Adrenal gland (tissue), 12 donors: ENCODE measurements around the gene IBA57. TPM values are rescaled to one million over a fixed set of nuclear protein-coding genes. Genes with fewer than 3 reads are reported as not detected.
A peak's percentile ranks its signal among the peaks of the same experiment; 100 is the strongest.
"Not testable (repeated sequence)": the region's sequence is repeated elsewhere in the genome, so short reads cannot be mapped to it uniquely, and the experiment has no call there.

Source experiments
- DNase-seq, 7 donors: peaks; one replicate each; pipeline ENCODE4 v3.0.0-alpha.2; 2019 to 2020
- H3K27ac ChIP-seq, 5 donors: fragments of 200-600 bp; sonication (generic) in 4 of 5; 1 replicate in 3 of 5; 2 replicates in 2 of 5; pipeline versions ENCODE4 v1.5.1 to v1.8.0; 2016 to 2020; ENCODE audit warnings: mild to moderate bottlenecking in 1 of 5
- H3K27me3 ChIP-seq: fragments of 200-600 bp; 2 replicates; pipeline ENCODE4 v1.8.0; 2021
- H3K36me3 ChIP-seq, 2 donors: fragments of 200-600 bp; replicated peaks in 1 of 2; 1 replicate in 1 of 2; 2 replicates in 1 of 2; pipeline versions ENCODE4 v1.5.1 to v1.8.0; 2018 to 2022
- H3K4me1 ChIP-seq, 2 donors: fragments of 200-600 bp; replicated peaks in 1 of 2; 1 replicate in 1 of 2; 2 replicates in 1 of 2; pipeline versions ENCODE4 v1.5.1 to v1.8.0; 2018 to 2021
- H3K4me3 ChIP-seq, 4 donors: fragments of 200-600 bp; sonication (generic) in 3 of 4; one replicate each; pipeline ENCODE4 v1.5.1; 2016 to 2018
- H3K9me3 ChIP-seq, 3 donors: fragments of 200-600 bp; sonication (generic) in 1 of 3; replicated peaks in 1 of 3; 1 replicate in 2 of 3; 2 replicates in 1 of 3; pipeline versions ENCODE4 v1.5.1 to v1.8.0; 2016 to 2021
- POLR2A ChIP-seq, 2 donors: fragments of 450-650 bp; IDR thresholded peaks; one replicate each; pipeline ENCODE4 v1.6.1; 2017; ENCODE audit warnings: antibody characterized with exemption in 2 of 2, mild to moderate bottlenecking in 2 of 2, moderate library complexity in 1 of 2
- WGBS, 4 donors: extraction: QIAGEN DNeasy Blood & Tissue Kit in 2 of 4; methylation state at CpG; one replicate each; pipeline versions ENCODE4 v1.1.5 to v1.1.7; 2013 to 2017; 5-methylcytosine and 5-hydroxymethylcytosine counted together
- intact Hi-C, 2 donors: fragments of 100-400 bp; cut with DNase I; formaldehyde crosslinking; loops; one replicate each; pipeline versions ENCODE4 v1.14.1 to v1.15.0; 2022 to 2023
- polyA plus RNA-seq, 3 donors: library from polyadenylated mRNA; stranded (reverse); fragments of 200-250 nt in 2 of 3; fragments of 350-450 nt in 1 of 3; fragmentation: Illumina TruSeq in 1 of 3; extraction: RNeasy Lipid Tissue Mini Kit (QIAGEN cat#74804) in 1 of 3; gene quantifications; one replicate each; pipeline ENCODE4 v1.2.3, GENCODE V29; 2013 to 2014
- total RNA-seq, 9 donors: library from RNA; depleted of rRNA in 4 of 9; stranded (reverse); fragments of >200 nt in 4 of 9; fragments of 120-200 nt in 1 of 9; fragmentation: NEBNext Ultra II Directional in 1 of 9; extraction: Animal tissue kit (Norgen Biotek cat#: 25700) in 1 of 9; gene quantifications; one replicate each; pipeline versions ENCODE4 v1.1.0 to v1.2.4, GENCODE V29; 2013 to 2023
- TF ChIP-seq, protein P1 (sequence below), 6 experiments: fragments of 450-650 bp in 4 of 6; fragments of 200-600 bp in 2 of 6; sonication (generic) in 1 of 6; IDR thresholded peaks; 1 replicate in 5 of 6; 2 replicates in 1 of 6; pipeline versions ENCODE4 v1.5.1 to v1.8.0; 2016 to 2021; ENCODE audit warnings: antibody characterized with exemption in 6 of 6, mild to moderate bottlenecking in 2 of 6, moderate library complexity in 1 of 6
- donor health status: healthy with polysubstance abuse.
- donor health status: Bipolar disorder and iron deficiency.
- donor health status: DM: yes; HTN: yes; CAD: no.
- donor health status: DM: no; HTN: no; CAD: no.
- donor health status: DM: no; HTN: no; CAD: no.
- donor health status: DM: yes; HTN: yes; CAD: no.

IBA57 gene
- total and polyA plus RNA-seq, 12 donors: 1.4 to 40.6 (median 13.0) TPM

DNA sequence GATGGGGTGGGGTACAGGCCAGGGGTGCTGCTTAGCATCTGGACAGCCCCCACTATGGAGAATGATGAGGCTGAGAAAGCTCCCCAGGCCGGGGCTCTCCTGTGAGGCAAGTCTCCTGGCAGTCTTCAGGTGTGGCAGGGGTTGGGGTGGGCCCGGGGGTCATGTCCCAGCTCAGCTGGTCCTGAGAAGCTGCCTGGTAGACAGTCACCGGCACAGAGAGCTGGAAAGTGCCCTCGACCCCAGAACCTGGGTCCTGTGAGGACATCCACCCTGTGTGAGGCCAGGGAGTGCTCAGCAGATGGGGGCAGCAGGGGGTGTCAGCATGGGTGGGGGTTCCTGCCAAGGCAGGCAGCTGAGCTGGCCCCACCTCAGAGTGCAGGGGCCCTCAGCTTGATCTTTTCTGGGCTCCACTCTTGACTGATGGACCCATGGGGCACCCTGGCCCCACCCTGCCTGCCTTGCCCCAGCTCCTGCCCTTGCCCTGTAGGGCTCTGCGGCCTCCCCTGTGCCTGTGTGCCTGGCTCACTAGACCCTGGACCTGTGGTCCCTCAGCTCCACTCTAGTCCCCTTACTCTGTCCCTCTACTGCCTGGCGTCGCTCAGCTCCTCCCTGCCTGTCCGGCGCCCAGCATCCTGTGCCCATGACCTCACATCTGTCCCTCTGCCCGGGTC is 5.8 kb downstream of the IBA57 start:
- H3K9me3 ChIP-seq: no peaks in the 10 kb centered on the region
- peaks cover 0 to 4% of the 10 kb centered on the region in 2 donors for H3K36me3 ChIP-seq
- DNase-seq: no peak
- H3K4me3 ChIP-seq: no peak overlapping the region
- intact Hi-C loops: loop anchor here in 1 of 2 donors (5.0 kb wide), 1 partner anchor 36 kb away; the partner anchor contains the start of gene OBSCN
- H3K4me1 ChIP-seq: peaks cover 0 to 8% of the 10 kb centered on the region in 2 donors
- 76 to 81% (median 79%) methylated on average over 7 to 10 of the region's 10 CpGs for WGBS, 4 donors
- TF ChIP-seq POLR2A (IDR thresholded peaks at IDR 0.05): no peak
- TF ChIP-seq, protein P1, sequence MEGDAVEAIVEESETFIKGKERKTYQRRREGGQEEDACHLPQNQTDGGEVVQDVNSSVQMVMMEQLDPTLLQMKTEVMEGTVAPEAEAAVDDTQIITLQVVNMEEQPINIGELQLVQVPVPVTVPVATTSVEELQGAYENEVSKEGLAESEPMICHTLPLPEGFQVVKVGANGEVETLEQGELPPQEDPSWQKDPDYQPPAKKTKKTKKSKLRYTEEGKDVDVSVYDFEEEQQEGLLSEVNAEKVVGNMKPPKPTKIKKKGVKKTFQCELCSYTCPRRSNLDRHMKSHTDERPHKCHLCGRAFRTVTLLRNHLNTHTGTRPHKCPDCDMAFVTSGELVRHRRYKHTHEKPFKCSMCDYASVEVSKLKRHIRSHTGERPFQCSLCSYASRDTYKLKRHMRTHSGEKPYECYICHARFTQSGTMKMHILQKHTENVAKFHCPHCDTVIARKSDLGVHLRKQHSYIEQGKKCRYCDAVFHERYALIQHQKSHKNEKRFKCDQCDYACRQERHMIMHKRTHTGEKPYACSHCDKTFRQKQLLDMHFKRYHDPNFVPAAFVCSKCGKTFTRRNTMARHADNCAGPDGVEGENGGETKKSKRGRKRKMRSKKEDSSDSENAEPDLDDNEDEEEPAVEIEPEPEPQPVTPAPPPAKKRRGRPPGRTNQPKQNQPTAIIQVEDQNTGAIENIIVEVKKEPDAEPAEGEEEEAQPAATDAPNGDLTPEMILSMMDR (IDR thresholded peaks at IDR 0.05): no peak
- no peak overlapping the region for H3K27ac ChIP-seq
- no peaks in the 10 kb centered on the region for H3K27me3 ChIP-seq

DNA sequence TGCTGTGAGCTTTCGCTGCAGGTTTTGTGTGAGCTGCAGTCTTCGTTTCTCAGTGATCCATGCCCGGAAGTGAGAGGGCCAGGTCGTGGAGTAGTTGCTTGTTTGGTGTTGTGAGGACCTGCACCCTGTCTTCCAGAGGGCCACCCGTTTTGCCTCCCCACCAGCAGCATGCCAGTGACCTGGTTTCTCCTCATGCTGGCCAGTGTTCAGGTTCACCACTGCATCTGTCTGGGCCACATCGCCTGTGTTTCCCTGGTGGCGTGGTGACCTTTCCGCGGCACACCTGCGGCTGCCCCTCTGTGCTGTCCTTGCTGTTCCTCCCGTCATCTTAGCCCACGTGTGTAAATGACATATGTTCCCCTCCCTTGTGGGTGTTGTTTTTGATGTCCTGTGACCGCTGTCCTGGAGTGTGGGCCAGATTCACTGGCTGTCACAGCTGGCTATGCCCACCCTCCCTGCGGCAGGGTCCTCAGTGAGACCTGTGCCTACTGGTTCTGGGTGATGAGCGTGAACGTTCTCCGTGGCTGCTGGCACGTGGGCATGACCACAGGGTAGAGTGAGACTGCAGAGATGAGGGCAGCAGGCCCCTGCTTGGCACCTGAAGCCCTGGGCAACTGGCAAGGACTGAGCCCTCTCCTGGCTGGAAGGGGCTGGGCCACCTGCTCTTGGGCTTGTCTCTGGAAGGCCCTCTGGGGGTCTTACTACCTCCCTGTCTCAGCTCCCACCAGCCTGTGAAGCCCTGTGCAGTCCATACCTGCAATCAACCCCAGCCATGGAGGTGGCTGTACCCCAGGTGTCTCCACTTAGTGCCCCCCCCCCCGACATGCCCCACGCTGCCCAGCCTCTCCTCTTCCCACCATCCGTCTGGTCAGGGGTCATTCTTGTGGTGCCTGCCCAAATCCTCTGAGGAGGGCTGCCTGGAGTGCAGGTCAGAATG is 7.3 kb downstream of the IBA57 start:
- no peak overlapping the region for H3K4me3 ChIP-seq
- peaks cover 0 to 4% of the 10 kb centered on the region in 2 donors for H3K36me3 ChIP-seq
- H3K27ac ChIP-seq: no peak overlapping the region
- TF ChIP-seq, protein P1 (IDR thresholded peaks at IDR 0.05): no peak
- no peak for TF ChIP-seq POLR2A (IDR thresholded peaks at IDR 0.05)
- intact Hi-C loops: loop anchor here in 1 of 2 donors (5.0 kb wide), 1 partner anchor 34 kb away; the partner anchor contains the start of gene OBSCN
- no peak for DNase-seq
- WGBS, 4 donors: 87 to 89% (median 89%) methylated on average over 12 to 21 of the region's 21 CpGs
- H3K9me3 ChIP-seq: no peaks in the 10 kb centered on the region
- no peaks in the 10 kb centered on the region for H3K4me1 ChIP-seq
- no peaks in the 10 kb centered on the region for H3K27me3 ChIP-seq

DNA sequence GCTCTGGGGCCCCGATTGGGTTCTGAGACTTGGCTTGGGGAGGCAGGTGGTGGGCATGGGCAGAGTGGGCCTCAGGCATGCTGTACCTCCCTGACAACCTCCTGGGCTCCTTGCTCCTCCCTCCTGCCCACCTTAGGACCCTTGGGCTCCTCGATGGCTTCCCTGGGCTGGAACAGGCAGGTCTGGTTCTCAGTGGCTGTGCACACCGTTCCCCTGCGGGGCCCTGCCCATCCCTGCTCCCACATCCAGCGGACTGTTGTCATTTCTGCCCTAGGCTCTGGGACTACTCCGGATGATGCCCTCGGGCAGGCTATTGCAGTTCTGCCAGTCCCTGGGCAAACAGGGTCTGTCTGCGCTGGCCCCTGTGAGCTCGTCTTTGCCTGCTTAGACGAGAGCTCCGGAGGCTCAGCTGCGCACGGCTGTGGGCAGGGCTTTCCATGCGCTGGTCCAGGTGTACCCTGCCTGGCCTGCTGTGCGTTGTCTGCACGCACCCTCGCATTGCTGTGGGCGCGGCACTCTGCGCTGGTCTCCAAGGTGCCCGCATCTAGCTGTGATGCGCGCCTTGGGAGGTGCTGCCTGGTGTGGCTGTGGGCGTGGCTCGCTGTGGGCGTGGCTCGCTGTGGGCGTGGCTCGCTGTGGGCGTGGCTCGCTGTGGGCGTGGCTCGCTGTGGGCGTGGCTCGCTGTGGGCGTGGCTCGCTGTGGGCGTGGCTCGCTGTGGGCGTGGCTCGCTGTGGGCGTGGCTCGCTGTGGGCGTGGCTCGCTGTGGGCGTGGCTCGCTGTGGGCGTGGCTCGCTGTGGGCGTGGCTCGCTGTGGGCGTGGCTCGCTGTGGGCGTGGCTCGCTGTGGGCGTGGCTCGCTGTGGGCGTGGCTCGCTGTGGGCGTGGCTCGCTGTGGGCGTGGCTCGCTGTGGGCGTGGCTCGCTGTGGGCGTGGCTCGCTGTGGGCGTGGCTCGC is 8.2 kb downstream of the IBA57 start:
- H3K4me1 ChIP-seq, DNase-seq, H3K36me3 ChIP-seq, H3K9me3 ChIP-seq, H3K4me3 ChIP-seq, H3K27me3 ChIP-seq: not testable (repeated sequence)
- 59 to 84% (median 77%) methylated on average over 8 to 37 of the region's 69 CpGs for WGBS, 4 donors
- intact Hi-C loops: loop anchor here in 1 of 2 donors (5.0 kb wide), 1 partner anchor 33 kb away; the partner anchor contains the start of gene OBSCN
- H3K27ac ChIP-seq: peak overlapping the region in 1 of 5 donors; percentile 40

DNA sequence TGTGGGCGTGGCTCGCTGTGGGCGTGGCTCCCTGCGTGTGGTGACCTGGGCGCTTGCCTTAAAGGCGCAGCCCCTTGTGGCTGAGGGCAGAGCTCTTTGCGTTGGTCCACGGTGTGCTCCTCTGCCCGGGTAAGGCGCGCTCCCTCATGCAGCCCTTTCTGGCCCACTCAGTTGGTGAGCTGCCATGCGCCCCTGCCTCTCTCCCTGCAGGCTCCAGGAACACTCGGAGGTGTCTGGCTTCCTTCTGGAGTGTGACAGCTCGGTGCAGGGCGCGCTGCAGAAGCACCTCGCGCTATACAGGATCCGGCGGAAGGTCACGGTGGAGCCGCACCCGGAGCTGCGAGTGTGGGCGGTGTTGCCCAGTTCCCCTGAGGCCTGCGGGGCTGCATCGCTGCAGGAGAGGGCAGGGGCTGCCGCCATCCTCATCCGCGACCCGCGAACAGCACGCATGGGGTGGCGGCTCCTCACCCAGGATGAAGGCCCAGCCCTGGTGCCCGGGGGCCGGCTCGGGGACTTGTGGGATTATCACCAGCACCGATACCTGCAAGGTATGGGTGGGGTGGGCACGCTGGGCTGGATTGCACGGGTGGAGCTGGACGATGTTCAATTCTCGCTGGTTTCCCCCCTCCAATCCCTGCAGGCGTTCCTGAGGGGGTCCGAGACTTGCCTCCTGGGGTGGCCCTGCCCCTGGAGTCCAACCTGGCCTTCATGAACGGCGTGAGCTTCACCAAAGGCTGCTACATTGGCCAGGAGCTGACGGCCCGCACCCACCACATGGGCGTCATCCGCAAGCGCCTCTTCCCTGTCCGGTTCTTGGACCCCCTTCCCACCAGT is 9.1 kb downstream of the IBA57 start:
- WGBS, 4 donors: 88 to 97% (median 94%) methylated on average over 28 to 52 of the region's 52 CpGs
- TF ChIP-seq, protein P1 (IDR thresholded peaks at IDR 0.05): no peak
- TF ChIP-seq POLR2A (IDR thresholded peaks at IDR 0.05): no peak
- peak in 3 of 7 donors; percentile 13 to 51 (median 15) for DNase-seq
- Histone ChIP-seq H3K27me3 (no peaks in the 10 kb centered on the region), H3K36me3 (peaks cover 0 to 4% of the 10 kb centered on the region in 2 donors), H3K4me1 (no peaks in the 10 kb centered on the region), H3K27ac (no peak overlapping the region), H3K4me3 (no peak overlapping the region), H3K9me3 (no peaks in the 10 kb centered on the region)
- intact Hi-C loops: loop anchor here in 1 of 2 donors (5.0 kb wide), 1 partner anchor 33 kb away; the partner anchor contains the start of gene OBSCN
